Measurements from ENCODE around the gene AFF1. TPM values are rescaled to one million over a fixed set of nuclear protein-coding genes. Genes with fewer than 3 reads are reported as not detected.

AFF1 gene
- total and polyA plus RNA-seq, 2 experiments from 2014 or later, result 9.4 to 13.8 TPM

DNA sequence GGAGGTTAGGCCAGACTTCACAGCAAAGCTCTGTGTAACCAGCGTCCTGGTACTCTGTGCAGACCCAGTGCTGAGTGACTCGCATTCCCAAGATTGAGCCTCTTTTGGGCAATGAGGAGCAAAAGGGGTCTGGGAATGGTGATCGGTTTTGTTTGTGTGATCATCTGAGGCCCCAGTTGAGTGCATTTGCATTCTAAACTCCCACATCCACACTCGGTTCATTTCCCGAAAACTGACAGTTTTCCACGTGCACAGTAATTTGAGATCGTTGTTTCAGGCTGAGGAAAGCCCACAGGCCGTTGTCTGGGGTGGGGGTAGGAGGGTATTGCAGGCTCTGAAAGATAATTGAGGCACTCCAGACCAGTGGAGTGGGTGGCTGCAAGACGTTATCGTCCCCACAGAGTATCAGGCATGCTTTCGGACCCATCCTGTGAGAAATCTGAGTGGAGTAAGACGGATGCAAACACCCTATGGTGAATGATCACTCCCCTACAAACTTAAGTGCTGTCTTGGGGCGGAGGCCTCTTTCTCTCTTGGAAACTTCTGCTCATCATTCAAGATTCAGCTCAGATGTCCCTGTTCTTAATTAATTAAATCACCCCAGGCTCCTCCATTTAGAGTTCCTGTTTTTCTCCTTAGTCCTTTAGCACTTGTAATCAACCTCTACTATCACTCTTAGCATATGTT lies 96.1 kb downstream of the AFF1 start:
- in situ Hi-C loops (cut with MboI), result no loop called here
- TF ChIP-seq EZH2 (IDR thresholded peaks at IDR 0.05; ENCODE audit: insufficient read depth, poor library complexity, severe bottlenecking) (no peak), EZH2phosphoT487 (IDR thresholded peaks at IDR 0.05; ENCODE audit: insufficient read depth, low read depth) (no peak)
- Histone ChIP-seq H3K4me2 (ENCODE audit: unreplicated experiment) (peak overlapping the region; percentile 78), H3K4me3 (peak overlapping the region; percentile 46), H3K4me1 (ENCODE audit: insufficient read depth) (peaks cover 57% of the 10 kb centered on the region), H3K36me3 (ENCODE audit: low read depth) (no peaks in the 10 kb centered on the region), H3K9ac (peak overlapping the region; percentile 37), H3K9me2 (ENCODE audit: insufficient read depth) (no peaks in the 10 kb centered on the region), H3K27ac (peak overlapping the region; percentile 37), H4K20me1 (ENCODE audit: insufficient read depth) (peaks cover 4% of the 10 kb centered on the region; the same call in 1 of the 2 replicates), H3K79me2 (ENCODE audit: insufficient read depth) (peaks cover 100% of the 10 kb centered on the region), H3K9me3 (ENCODE audit: low read depth) (no peaks in the 10 kb centered on the region), H3K27me3 (replicated peaks; ENCODE audit: insufficient read depth) (no peaks in the 10 kb centered on the region), H3F3A (ENCODE audit: insufficient read depth) (0 out of 2 replicates have a peak, but pooled peaks cover 18% of the 10 kb centered on the region), H2AFZ (peak overlapping the region; percentile 42)
- WGBS, 2 experiments (ENCODE audit: low coverage in 1 of 2, low lambda C conversion rate in 2 of 2, missing lambda C conversion rate in 2 of 2), result 11 to 12% methylated on average over 13 of the region's 13 CpGs
- peak; percentile 61 for DNase-seq

DNA sequence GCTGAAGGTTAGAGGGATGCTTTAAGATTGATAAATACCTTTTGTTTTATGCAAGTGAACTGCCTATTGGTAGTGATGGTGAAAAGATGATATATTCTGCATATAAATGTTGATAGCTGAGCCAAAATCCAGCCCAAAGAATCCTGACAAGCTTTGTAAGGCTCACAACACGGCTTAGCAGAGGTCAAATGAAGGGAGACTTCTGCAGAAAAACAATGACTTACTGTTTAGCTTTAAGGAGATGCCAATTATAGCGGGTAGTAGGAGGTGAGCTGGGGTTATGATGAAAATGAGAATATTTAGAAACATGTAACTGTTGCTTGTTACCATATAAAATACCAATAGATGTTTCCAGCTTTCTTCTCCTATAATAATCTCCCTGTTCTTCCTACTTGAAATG lies 97.1 kb downstream of the AFF1 start:
- peak overlapping the region; percentile 46 for H3K4me3 ChIP-seq
- H3K27me3 ChIP-seq (replicated peaks; ENCODE audit: insufficient read depth), result no peaks in the 10 kb centered on the region
- H3K4me2 ChIP-seq (ENCODE audit: unreplicated experiment), result peak overlapping the region; percentile 78
- WGBS, 2 experiments (ENCODE audit: low coverage in 1 of 2, low lambda C conversion rate in 2 of 2, missing lambda C conversion rate in 2 of 2), result 7 to 13% methylated on average over 2 of the region's 2 CpGs
- in situ Hi-C loops (cut with MboI), result no loop called here
- no peaks in the 10 kb centered on the region for H3K9me2 ChIP-seq (ENCODE audit: insufficient read depth)
- TF ChIP-seq EZH2 (IDR thresholded peaks at IDR 0.05; ENCODE audit: insufficient read depth, poor library complexity, severe bottlenecking) (no peak), EZH2phosphoT487 (IDR thresholded peaks at IDR 0.05; ENCODE audit: insufficient read depth, low read depth) (no peak)
- no peaks in the 10 kb centered on the region for H3K36me3 ChIP-seq (ENCODE audit: low read depth)
- peak overlapping the region; percentile 37 for H3K9ac ChIP-seq
- H2AFZ ChIP-seq, result no peak overlapping the region
- DNase-seq, result peak; percentile 28
- peaks cover 4% of the 10 kb centered on the region; the same call in 1 of the 2 replicates for H4K20me1 ChIP-seq (ENCODE audit: insufficient read depth)
- H3K9me3 ChIP-seq (ENCODE audit: low read depth), result no peaks in the 10 kb centered on the region
- 0 out of 2 replicates have a peak, but pooled peaks cover 18% of the 10 kb centered on the region for H3F3A ChIP-seq (ENCODE audit: insufficient read depth)
- peaks cover 100% of the 10 kb centered on the region for H3K79me2 ChIP-seq (ENCODE audit: insufficient read depth)
- peaks cover 60% of the 10 kb centered on the region for H3K4me1 ChIP-seq (ENCODE audit: insufficient read depth)
- H3K27ac ChIP-seq, result peak overlapping the region; percentile 1; the same call in 1 of the 2 replicates

DNA sequence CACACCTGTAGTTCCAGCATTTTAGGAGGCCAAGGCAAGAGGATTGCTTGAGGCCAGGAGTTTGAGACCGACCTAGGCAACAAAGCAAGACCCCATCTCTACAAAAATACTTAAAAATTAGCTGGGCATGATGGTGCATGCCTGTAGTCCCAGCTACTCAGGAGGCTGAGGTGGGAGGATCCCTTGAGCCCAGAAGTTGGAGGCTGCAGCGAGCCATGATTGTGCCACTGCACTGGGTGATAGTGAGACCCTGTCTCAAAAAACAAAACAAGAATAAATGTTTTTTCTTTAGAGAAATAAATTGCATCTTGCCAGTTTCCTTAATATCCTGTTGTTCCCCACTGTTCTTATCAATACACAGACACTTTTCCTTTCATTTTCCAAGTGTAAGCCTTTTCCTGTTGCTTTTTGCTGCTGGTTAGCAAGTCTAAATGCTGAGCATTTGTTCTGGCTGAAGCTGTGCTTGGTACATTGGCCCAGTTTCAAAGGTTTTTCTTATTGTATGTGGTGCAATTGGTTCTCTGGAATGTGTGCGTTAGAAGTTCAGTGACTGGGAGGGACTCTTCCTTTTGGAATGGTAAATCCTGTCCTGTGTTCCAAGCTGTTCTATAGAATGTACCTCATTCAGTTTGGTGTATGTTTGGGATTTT lies 98.2 kb downstream of the AFF1 start:
- Histone ChIP-seq H3K9me2 (ENCODE audit: insufficient read depth) (no peaks in the 10 kb centered on the region), H2AFZ (no peak overlapping the region), H3K4me1 (ENCODE audit: insufficient read depth) (peaks cover 71% of the 10 kb centered on the region), H3K27ac (peak overlapping the region; percentile 31), H3K9me3 (ENCODE audit: low read depth) (no peaks in the 10 kb centered on the region), H3K9ac (no peak overlapping the region), H3F3A (ENCODE audit: insufficient read depth) (0 out of 2 replicates have a peak, but pooled peaks cover 18% of the 10 kb centered on the region), H3K4me3 (peak overlapping the region; percentile 18; the same call in 1 of the 2 replicates), H3K4me2 (ENCODE audit: unreplicated experiment) (peak overlapping the region; percentile 43), H4K20me1 (ENCODE audit: insufficient read depth) (peaks cover 4% of the 10 kb centered on the region; the same call in 1 of the 2 replicates), H3K27me3 (replicated peaks; ENCODE audit: insufficient read depth) (no peaks in the 10 kb centered on the region), H3K79me2 (ENCODE audit: insufficient read depth) (peaks cover 98% of the 10 kb centered on the region), H3K36me3 (ENCODE audit: low read depth) (no peaks in the 10 kb centered on the region)
- in situ Hi-C loops (cut with MboI), result no loop called here
- TF ChIP-seq EZH2phosphoT487 (IDR thresholded peaks at IDR 0.05; ENCODE audit: insufficient read depth, low read depth), result no peak
- no peak for TF ChIP-seq EZH2 (IDR thresholded peaks at IDR 0.05; ENCODE audit: insufficient read depth, poor library complexity, severe bottlenecking)
- DNase-seq, result peak; percentile 86
- 80 to 87% methylated on average over 3 of the region's 3 CpGs for WGBS, 2 experiments (ENCODE audit: low coverage in 1 of 2, low lambda C conversion rate in 2 of 2, missing lambda C conversion rate in 2 of 2)

DNA sequence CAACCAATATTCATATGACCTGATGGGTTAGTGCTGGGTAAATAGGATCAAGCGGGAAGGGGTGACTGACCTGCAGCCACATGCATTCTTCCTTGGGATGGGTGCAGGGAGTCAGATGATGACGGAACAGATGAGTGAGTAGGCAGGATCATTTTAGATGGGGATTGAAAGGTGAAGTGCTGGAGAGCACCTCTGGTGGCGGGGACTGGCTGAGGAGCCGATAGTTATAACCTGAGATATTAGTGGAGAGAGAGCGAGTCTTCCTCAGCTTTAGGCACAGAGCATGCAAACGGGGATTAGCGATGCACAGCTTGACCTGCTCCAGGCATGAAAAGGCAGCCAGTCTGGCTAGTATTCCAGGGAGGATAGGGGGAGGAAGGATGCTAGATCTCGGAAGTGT lies 99.1 kb downstream of the AFF1 start:
- Histone ChIP-seq H3K27ac (no peak overlapping the region), H3F3A (ENCODE audit: insufficient read depth) (peaks cover 25% of the 10 kb centered on the region), H2AFZ (no peak overlapping the region), H3K9me3 (ENCODE audit: low read depth) (no peaks in the 10 kb centered on the region), H3K4me3 (no peak overlapping the region), H3K9ac (no peak overlapping the region), H3K4me1 (ENCODE audit: insufficient read depth) (peaks cover 80% of the 10 kb centered on the region), H3K36me3 (ENCODE audit: low read depth) (no peaks in the 10 kb centered on the region), H3K27me3 (replicated peaks; ENCODE audit: insufficient read depth) (no peaks in the 10 kb centered on the region), H3K4me2 (ENCODE audit: unreplicated experiment) (no peak overlapping the region), H3K9me2 (ENCODE audit: insufficient read depth) (no peaks in the 10 kb centered on the region), H3K79me2 (ENCODE audit: insufficient read depth) (peaks cover 95% of the 10 kb centered on the region), H4K20me1 (ENCODE audit: insufficient read depth) (peaks cover 4% of the 10 kb centered on the region; the same call in 1 of the 2 replicates)
- DNase-seq, result no peak
- TF ChIP-seq EZH2phosphoT487 (IDR thresholded peaks at IDR 0.05; ENCODE audit: insufficient read depth, low read depth), result no peak
- no peak for TF ChIP-seq EZH2 (IDR thresholded peaks at IDR 0.05; ENCODE audit: insufficient read depth, poor library complexity, severe bottlenecking)
- 87 to 88% methylated on average over 8 of the region's 8 CpGs for WGBS, 2 experiments (ENCODE audit: low coverage in 1 of 2, low lambda C conversion rate in 2 of 2, missing lambda C conversion rate in 2 of 2)
- in situ Hi-C loops (cut with MboI), result no loop called here

All from GM23248 (cell line).